MCF 10A (cell line): ENCODE measurements around the gene ST6GAL2. TPM values are rescaled to one million over a fixed set of nuclear protein-coding genes. Genes with fewer than 3 reads are reported as not detected.

Experiments used
- BruUV-seq: library from RNA; stranded (reverse); fragments of 400-500 nt; replicated peaks from 2 replicates; lab custom pipeline; 2021; lab: Mats Ljungman, UMichigan
- CTCF ChIA-PET: fragments of 300-600 bp; sonication (Branson Sonifier 250); formaldehyde crosslinking; extraction: SDS; loops from one replicate; lab custom pipeline; 2021; ENCODE audit warnings: antibody characterized with exemption, inconsistent platforms; lab: Yijun Ruan, JAX
- POLR2A ChIA-PET: fragments of 300-600, 350-650 bp; sonication (Branson Sonifier 250); formaldehyde crosslinking; extraction: SDS; loops from one replicate; lab custom pipeline; 2020; ENCODE audit warnings: antibody characterized with exemption, inconsistent platforms; lab: Yijun Ruan, JAX
- DNase-seq: peaks from one replicate; pipeline ENCODE4 v3.0.0-alpha.2; 2018; ENCODE audit not compliant: unreplicated experiment
- H3K27ac Mint-ChIP-seq: one replicate; pipeline ENCODE4 v1.8.0; 2022; ENCODE audit warnings: mild to moderate bottlenecking, low read depth, mixed read lengths; ENCODE audit not compliant: unreplicated experiment
- H3K27me3 Mint-ChIP-seq: one replicate; pipeline ENCODE4 v1.8.0; 2022; ENCODE audit warnings: mixed read lengths; ENCODE audit not compliant: insufficient read depth, unreplicated experiment
- H3K36me3 Mint-ChIP-seq: one replicate; pipeline ENCODE4 v1.8.0; 2022; ENCODE audit warnings: mild to moderate bottlenecking, moderate library complexity, mixed read lengths; ENCODE audit not compliant: insufficient read depth, unreplicated experiment
- H3K4me1 Mint-ChIP-seq: one replicate; pipeline ENCODE4 v1.8.0; 2022; ENCODE audit warnings: mixed read lengths; ENCODE audit not compliant: insufficient read depth, unreplicated experiment
- H3K4me3 Mint-ChIP-seq: one replicate; pipeline ENCODE4 v1.8.0; 2022; ENCODE audit warnings: mild to moderate bottlenecking, moderate library complexity, mixed read lengths; ENCODE audit not compliant: unreplicated experiment
- H3K9me3 Mint-ChIP-seq: one replicate; pipeline ENCODE4 v1.8.0; 2022; ENCODE audit warnings: mixed read lengths; ENCODE audit not compliant: unreplicated experiment
- CTCF ChIP-seq: fragments of 200-600 bp; IDR thresholded peaks from one replicate; pipeline ENCODE4 v1.8.0; 2022; ENCODE audit warnings: antibody characterized with exemption, mild to moderate bottlenecking; ENCODE audit not compliant: unreplicated experiment
- intact Hi-C: fragments of 100-400 bp; cut with micrococcal nuclease; formaldehyde crosslinking; loops from 2 replicates; pipeline ENCODE4 v1.14.1; 2022
- total RNA-seq: library from RNA; stranded (reverse); gene quantifications from 2 replicates; pipeline ENCODE4 v1.2.3, GENCODE V29; 2022

Gene ST6GAL2
- total RNA-seq, 1 experiment from 2014 or later, result 0.68 TPM

- intact Hi-C loops, result no loop called here
- no peak for DNase-seq
- ChIA-PET CTCF (no interaction called here), POLR2A (no interaction called here)
- Mint-ChIP-seq H3K4me3 (no peak overlapping the region), H3K27me3 (no peaks in the 10 kb centered on the region), H3K4me1 (no peaks in the 10 kb centered on the region), H3K9me3 (no peaks in the 10 kb centered on the region), H3K27ac (no peak overlapping the region), H3K36me3 (peaks cover 6% of the 10 kb centered on the region)
- BruUV-seq, result no TSS peak
- TF ChIP-seq CTCF, result no peak
Observed at GRCh38 chr2:106843910-106844250, 42.1 kb downstream of the ST6GAL2 start.

GRCh38 chr2:106843001-106843909, 42.7 kb downstream of the ST6GAL2 start:
- Mint-ChIP-seq H3K9me3 (no peaks in the 10 kb centered on the region), H3K4me1 (no peaks in the 10 kb centered on the region), H3K4me3 (no peak overlapping the region)

GRCh38 chr2:106841886-106842645, 43.9 kb downstream of the ST6GAL2 start:
- no peak for DNase-seq
- Mint-ChIP-seq H3K4me3 (no peak overlapping the region), H3K4me1 (no peaks in the 10 kb centered on the region), H3K27ac (no peak overlapping the region), H3K27me3 (no peaks in the 10 kb centered on the region), H3K9me3 (no peaks in the 10 kb centered on the region), H3K36me3 (peaks cover 3% of the 10 kb centered on the region)
- CTCF ChIA-PET, result interaction anchor here (0.8 kb wide), 1 partner anchor 21 kb away, joined by 3 read pairs; no protein-coding TSS in a partner anchor
- no peak for TF ChIP-seq CTCF
- intact Hi-C loops, result no loop called here
- POLR2A ChIA-PET, result no interaction called here
- no TSS peak for BruUV-seq

More at GRCh38 chr2:106843001-106843909, 42.7 kb downstream of the ST6GAL2 start:
- POLR2A ChIA-PET, result no interaction called here
- peaks cover 6% of the 10 kb centered on the region for H3K36me3 Mint-ChIP-seq
- no peak overlapping the region for H3K27ac Mint-ChIP-seq
- DNase-seq, result no peak
- intact Hi-C loops, result no loop called here
- CTCF ChIA-PET, result no interaction called here
- BruUV-seq, result no TSS peak
- no peak for TF ChIP-seq CTCF
- H3K27me3 Mint-ChIP-seq, result no peaks in the 10 kb centered on the region

- CTCF ChIA-PET, result no interaction called here
- intact Hi-C loops, result no loop called here
Observed at GRCh38 chr2:106840818-106841217, 45.1 kb downstream of the ST6GAL2 start.

More at GRCh38 chr2:106840818-106841217, 45.1 kb downstream of the ST6GAL2 start:
- POLR2A ChIA-PET, result no interaction called here
- H3K27ac Mint-ChIP-seq, result no peak overlapping the region
- no peak for DNase-seq
- no peaks in the 10 kb centered on the region for H3K36me3 Mint-ChIP-seq
- BruUV-seq, result no TSS peak
- H3K27me3 Mint-ChIP-seq, result no peaks in the 10 kb centered on the region
- no peak for TF ChIP-seq CTCF
- no peaks in the 10 kb centered on the region for H3K9me3 Mint-ChIP-seq
- H3K4me1 Mint-ChIP-seq, result no peaks in the 10 kb centered on the region
- no peak overlapping the region for H3K4me3 Mint-ChIP-seq
